ENCODE measurements around the gene SRGAP3. TPM values are rescaled to one million over a fixed set of nuclear protein-coding genes. Genes with fewer than 3 reads are reported as not detected.

Gene SRGAP3
- total and polyA plus RNA-seq, 2 donors (not counting 1 experiment from before 2014, with no cell fraction given) = 1.4 to 1.5 TPM

DNA sequence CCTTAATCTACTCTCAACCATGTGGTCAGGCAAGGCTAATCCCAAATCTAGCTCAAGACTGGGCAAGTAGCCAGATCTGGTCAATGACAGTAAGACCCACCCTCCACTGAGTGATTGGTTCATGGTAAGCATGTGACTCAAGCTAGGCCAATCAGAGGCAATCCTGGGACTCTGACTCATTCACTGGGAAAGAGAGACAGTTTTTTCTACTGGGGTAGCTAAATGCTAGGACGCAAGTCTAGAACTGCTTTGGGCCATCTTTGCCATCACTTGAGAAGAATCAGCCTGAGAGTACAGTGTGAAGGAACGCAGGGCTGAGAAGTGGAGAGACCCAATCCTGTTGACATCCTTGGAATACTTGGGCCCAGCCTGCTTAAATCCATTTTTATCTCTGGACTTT lies 276.8 kb downstream of the SRGAP3 start:
- no peaks in the 10 kb centered on the region for H3K9me3 ChIP-seq (ENCODE audit: control extremely low read depth in 1 of 3, control insufficient read depth in 2 of 3, insufficient read depth in 1 of 3, low read length in 2 of 3)
- H3K36me3 ChIP-seq (replicated peaks in 1 of 2; ENCODE audit: control extremely low read depth in 1 of 2, control insufficient read depth in 1 of 2, extremely low read depth in 1 of 2, insufficient read depth in 2 of 2, low read length in 1 of 2) = no peaks in the 10 kb centered on the region
- TF ChIP-seq, protein P1, sequence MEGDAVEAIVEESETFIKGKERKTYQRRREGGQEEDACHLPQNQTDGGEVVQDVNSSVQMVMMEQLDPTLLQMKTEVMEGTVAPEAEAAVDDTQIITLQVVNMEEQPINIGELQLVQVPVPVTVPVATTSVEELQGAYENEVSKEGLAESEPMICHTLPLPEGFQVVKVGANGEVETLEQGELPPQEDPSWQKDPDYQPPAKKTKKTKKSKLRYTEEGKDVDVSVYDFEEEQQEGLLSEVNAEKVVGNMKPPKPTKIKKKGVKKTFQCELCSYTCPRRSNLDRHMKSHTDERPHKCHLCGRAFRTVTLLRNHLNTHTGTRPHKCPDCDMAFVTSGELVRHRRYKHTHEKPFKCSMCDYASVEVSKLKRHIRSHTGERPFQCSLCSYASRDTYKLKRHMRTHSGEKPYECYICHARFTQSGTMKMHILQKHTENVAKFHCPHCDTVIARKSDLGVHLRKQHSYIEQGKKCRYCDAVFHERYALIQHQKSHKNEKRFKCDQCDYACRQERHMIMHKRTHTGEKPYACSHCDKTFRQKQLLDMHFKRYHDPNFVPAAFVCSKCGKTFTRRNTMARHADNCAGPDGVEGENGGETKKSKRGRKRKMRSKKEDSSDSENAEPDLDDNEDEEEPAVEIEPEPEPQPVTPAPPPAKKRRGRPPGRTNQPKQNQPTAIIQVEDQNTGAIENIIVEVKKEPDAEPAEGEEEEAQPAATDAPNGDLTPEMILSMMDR (IDR thresholded peaks at IDR 0.05) = no peak
- TF ChIP-seq EZH2 (IDR thresholded peaks at IDR 0.05; ENCODE audit: borderline replicate concordance, insufficient read depth, low read depth, low read length, poor library complexity, severe bottlenecking) = no peak
- no peak overlapping the region for H3K4me3 Mint-ChIP-seq
- no peaks in the 10 kb centered on the region for H4K20me1 ChIP-seq (ENCODE audit: control insufficient read depth, insufficient read depth, low read length, poor library complexity, severe bottlenecking)
- H3K4me1 ChIP-seq (ENCODE audit: control insufficient read depth in 2 of 2, insufficient read depth in 2 of 2, low read length in 2 of 2) = peaks cover 0 to 4% of the 10 kb centered on the region in 2 donors
- ChIA-PET POLR2A (no interaction called here), CTCF (interaction anchor here (0.9 to 8.1 kb wide), 9 partner anchors 7 to 338 kb away, joined by 3 to 156 read pairs (median 4); partner anchors contain the start of genes OXTR and SRGAP3)
- H3K9ac ChIP-seq (ENCODE audit: low read length) = no peak overlapping the region
- H3K27me3 ChIP-seq (replicated peaks in 1 of 4; ENCODE audit: control extremely low read depth in 1 of 4, control insufficient read depth in 3 of 4, insufficient read depth in 4 of 4, low read length in 3 of 4) = peaks cover 0 to 20% (median 6%) of the 10 kb centered on the region in 4 experiments
- H2AFZ ChIP-seq (ENCODE audit: insufficient read depth, low read depth, low read length, poor library complexity, severe bottlenecking) = no peak overlapping the region
- intact Hi-C loops (cut with micrococcal nuclease) = no loop called here
- H3K4me2 ChIP-seq (replicated peaks; ENCODE audit: low read depth, low read length, poor library complexity, severe bottlenecking) = no peak overlapping the region
- H3K27me3 Mint-ChIP-seq = peaks cover 13% of the 10 kb centered on the region
- peaks cover 4% of the 10 kb centered on the region for H3K4me1 Mint-ChIP-seq
- no peak for ATAC-seq (ENCODE audit: low read depth)
- 85% methylated on average over 2 of the region's 2 CpGs for WGBS (ENCODE audit: insufficient coverage)
- no peak overlapping the region for H3K27ac Mint-ChIP-seq
- no peaks in the 10 kb centered on the region for H3K79me2 ChIP-seq (ENCODE audit: control insufficient read depth, insufficient read depth, low read length)
- no peak for DNase-seq
- no peak overlapping the region for H3K4me3 ChIP-seq (ENCODE audit: control extremely low read depth in 1 of 5, extremely low read depth in 1 of 5, insufficient read depth in 1 of 5, low read depth in 2 of 5, low read length in 4 of 5)
- no peak overlapping the region for H3K27ac ChIP-seq (ENCODE audit: low read length in 2 of 2)
- H3K9me3 Mint-ChIP-seq (ENCODE audit: insufficient read depth) = no peaks in the 10 kb centered on the region

DNA sequence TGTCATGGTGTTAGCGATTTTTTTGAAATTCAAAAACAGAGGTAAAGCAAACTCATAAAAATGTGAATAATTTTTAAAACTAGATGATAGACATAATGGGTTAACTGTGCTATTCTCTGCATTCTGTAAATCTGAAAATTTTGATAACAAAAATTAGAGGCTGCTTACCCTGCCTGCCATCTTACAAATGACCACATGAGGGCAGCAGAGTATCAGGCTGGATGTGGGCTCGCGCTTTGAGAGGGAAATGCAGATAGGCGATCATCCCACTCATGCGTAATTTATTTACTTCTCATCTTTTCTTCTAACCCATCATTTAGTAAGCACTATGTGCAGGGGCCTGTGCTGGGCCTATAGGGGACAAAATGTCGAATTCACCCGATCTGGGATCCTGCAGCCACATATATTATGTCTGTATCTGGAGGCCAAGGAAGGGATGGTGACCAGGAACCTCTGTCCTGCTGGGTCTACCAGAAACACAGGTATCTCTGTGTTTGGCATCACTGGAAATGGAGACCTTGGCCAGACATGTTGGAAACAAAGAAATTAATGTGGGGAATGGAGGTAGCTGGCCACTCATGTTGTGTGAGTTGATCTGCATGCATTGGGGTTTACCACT lies 278.4 kb downstream of the SRGAP3 start:
- TF ChIP-seq EZH2 (IDR thresholded peaks at IDR 0.05; ENCODE audit: borderline replicate concordance, insufficient read depth, low read depth, low read length, poor library complexity, severe bottlenecking) = no peak
- TF ChIP-seq, protein P1 (IDR thresholded peaks at IDR 0.05) = peak; percentile 99
- peaks cover 0 to 4% of the 10 kb centered on the region in 2 donors for H3K4me1 ChIP-seq (ENCODE audit: control insufficient read depth in 2 of 2, insufficient read depth in 2 of 2, low read length in 2 of 2)
- H3K27ac ChIP-seq (ENCODE audit: low read length in 2 of 2) = no peak overlapping the region
- H3K36me3 ChIP-seq (replicated peaks in 1 of 2; ENCODE audit: control extremely low read depth in 1 of 2, control insufficient read depth in 1 of 2, extremely low read depth in 1 of 2, insufficient read depth in 2 of 2, low read length in 1 of 2) = no peaks in the 10 kb centered on the region
- Mint-ChIP-seq H3K27ac (no peak overlapping the region), H3K27me3 (peaks cover 19% of the 10 kb centered on the region), H3K9me3 (ENCODE audit: insufficient read depth) (no peaks in the 10 kb centered on the region), H3K4me1 (peaks cover 4% of the 10 kb centered on the region), H3K4me3 (no peak overlapping the region)
- no peaks in the 10 kb centered on the region for H3K9me3 ChIP-seq (ENCODE audit: control extremely low read depth in 1 of 3, control insufficient read depth in 2 of 3, insufficient read depth in 1 of 3, low read length in 2 of 3)
- ATAC-seq (ENCODE audit: low read depth) (peak; percentile 85), DNase-seq (peak; percentile 81)
- no CpG with 5 or more reads among the region's 7 CpGs for WGBS (ENCODE audit: insufficient coverage)
- intact Hi-C loops (cut with micrococcal nuclease) = no loop called here
- H3K4me2 ChIP-seq (replicated peaks; ENCODE audit: low read depth, low read length, poor library complexity, severe bottlenecking) = peak overlapping the region; percentile 30
- ChIA-PET CTCF (interaction anchor here (0.8 to 8.1 kb wide), 9 partner anchors 9 to 331 kb away, joined by 3 to 156 read pairs (median 5); partner anchors contain the start of gene OXTR), POLR2A (no interaction called here)
- peaks cover 0 to 14% (median 4%) of the 10 kb centered on the region in 4 experiments for H3K27me3 ChIP-seq (replicated peaks in 1 of 4; ENCODE audit: control extremely low read depth in 1 of 4, control insufficient read depth in 3 of 4, insufficient read depth in 4 of 4, low read length in 3 of 4)
- H4K20me1 ChIP-seq (ENCODE audit: control insufficient read depth, insufficient read depth, low read length, poor library complexity, severe bottlenecking) = no peaks in the 10 kb centered on the region
- no peaks in the 10 kb centered on the region for H3K79me2 ChIP-seq (ENCODE audit: control insufficient read depth, insufficient read depth, low read length)
- H3K4me3 ChIP-seq (ENCODE audit: control extremely low read depth in 1 of 5, extremely low read depth in 1 of 5, insufficient read depth in 1 of 5, low read depth in 2 of 5, low read length in 4 of 5) = no peak overlapping the region
- H3K9ac ChIP-seq (ENCODE audit: low read length) = no peak overlapping the region
- peak overlapping the region; percentile 32 for H2AFZ ChIP-seq (ENCODE audit: insufficient read depth, low read depth, low read length, poor library complexity, severe bottlenecking)

All from B cell (primary cell).